Gastrocnemius medialis (tissue), 4 donors: ENCODE measurements around the gene UGT1A5. TPM values are rescaled to one million over a fixed set of nuclear protein-coding genes. Genes with fewer than 3 reads are reported as not detected.

Experiments
- ATAC-seq, 2 donors: fragments of 150-250 bp; one replicate each; pipeline ENCODE4 v1.9.1; 2016
- DNase-seq, 2 donors: peaks; one replicate each; pipeline ENCODE4 v3.0.0-alpha.2; 2019
- H3K27ac ChIP-seq, 4 donors: fragments of 200-600 bp; sonication (generic); 1 replicate in 1 of 4; 2 replicates in 3 of 4; pipeline ENCODE4 v1.5.1; 2016 to 2018; ENCODE audit warnings: mild to moderate bottlenecking in 2 of 4, moderate library complexity in 1 of 4
- H3K27me3 ChIP-seq, 3 donors: fragments of 200-600 bp; sonication (generic) in 2 of 3; 1 replicate in 1 of 3; 2 replicates in 2 of 3; pipeline versions ENCODE4 v1.5.1 to v1.6.0; 2016 to 2019; ENCODE audit warnings: mild to moderate bottlenecking in 1 of 3, moderate library complexity in 1 of 3
- H3K36me3 ChIP-seq, 2 donors: fragments of 200-600 bp; sonication (generic) in 1 of 2; one replicate each; pipeline ENCODE4 v1.5.1; 2017 to 2018
- H3K4me1 ChIP-seq, 2 donors: fragments of 200-600 bp; sonication (generic) in 1 of 2; one replicate each; pipeline ENCODE4 v1.5.1; 2016 to 2017; ENCODE audit warnings: mild to moderate bottlenecking in 2 of 2
- H3K4me3 ChIP-seq, 4 donors: fragments of 200-600 bp; sonication (generic) in 3 of 4; 1 replicate in 1 of 4; 2 replicates in 3 of 4; pipeline ENCODE4 v1.5.1; 2016 to 2019; ENCODE audit warnings: mild to moderate bottlenecking in 2 of 4
- H3K9me3 ChIP-seq, 3 donors: fragments of 200-600 bp; sonication (generic) in 2 of 3; 1 replicate in 1 of 3; 2 replicates in 2 of 3; pipeline ENCODE4 v1.5.1; 2016 to 2019
- POLR2A ChIP-seq, 2 donors: fragments of 450-650 bp; IDR thresholded peaks; one replicate each; pipeline ENCODE4 v1.6.1; 2017; ENCODE audit warnings: antibody characterized with exemption in 2 of 2, mild to moderate bottlenecking in 2 of 2, moderate library complexity in 2 of 2
- in situ Hi-C, 4 donors: fragments of 200-750 bp; cut with MboI; loops; one replicate each; pipeline versions ENCODE4 v1.15.0 to v1.8.0; 2017; ENCODE audit warnings: low sequenced_read_pairs in 4 of 4
- intact Hi-C: fragments of 100-400 bp; cut with DNase I; formaldehyde crosslinking; loops from one replicate; pipeline ENCODE4 v1.15.1; 2023; ENCODE audit warnings: low total_unique reads
- total RNA-seq, 4 donors: library from RNA; depleted of rRNA; stranded (reverse); fragments of >200 nt; gene quantifications; one replicate each; pipeline versions ENCODE4 v1.1.0 to v1.2.3, GENCODE V29; 2016
- TF ChIP-seq, protein P1 (sequence below), 5 experiments: fragments of 450-650 bp in 3 of 5; fragments of 200-600 bp in 2 of 5; sonication (generic) in 2 of 5; IDR thresholded peaks in 4 of 5; conservative IDR thresholded peaks in 1 of 5; 1 replicate in 4 of 5; 2 replicates in 1 of 5; pipeline ENCODE4 v1.5.1; 2016 to 2019; ENCODE audit warnings: antibody characterized with exemption in 5 of 5, mild to moderate bottlenecking in 3 of 5, moderate library complexity in 3 of 5

The UGT1A5 gene
- total RNA-seq, 4 donors from 2014 or later = not detected

DNA sequence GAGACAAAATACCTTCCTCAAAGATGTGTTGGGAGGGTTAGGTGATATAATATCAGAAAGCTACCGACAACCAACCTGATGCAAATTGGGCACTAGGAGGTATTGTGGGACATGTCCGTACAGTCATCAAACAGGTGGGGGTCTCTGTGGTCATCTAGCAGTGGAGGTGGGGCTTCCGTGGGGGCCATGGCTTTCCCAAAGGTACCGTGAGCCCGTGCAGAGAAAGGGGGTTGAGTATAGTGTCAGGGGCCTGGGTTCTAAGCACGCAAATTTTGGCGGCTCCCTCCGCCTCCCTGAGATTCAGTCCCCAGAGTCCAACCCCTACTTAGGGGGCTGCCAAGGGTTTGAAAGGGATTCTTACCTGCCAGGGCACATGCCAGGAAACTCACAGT, 109.0 kb downstream of the UGT1A5 start:
- Histone ChIP-seq H3K27ac (no peak overlapping the region), H3K36me3 (no peaks in the 10 kb centered on the region), H3K4me3 (no peak overlapping the region), H3K27me3 (no peaks in the 10 kb centered on the region), H3K9me3 (no peaks in the 10 kb centered on the region), H3K4me1 (no peaks in the 10 kb centered on the region)
- in situ Hi-C loops (no loop called here), intact Hi-C loops (no loop called here)
- no peak for TF ChIP-seq POLR2A (IDR thresholded peaks at IDR 0.05)
- TF ChIP-seq, protein P1, sequence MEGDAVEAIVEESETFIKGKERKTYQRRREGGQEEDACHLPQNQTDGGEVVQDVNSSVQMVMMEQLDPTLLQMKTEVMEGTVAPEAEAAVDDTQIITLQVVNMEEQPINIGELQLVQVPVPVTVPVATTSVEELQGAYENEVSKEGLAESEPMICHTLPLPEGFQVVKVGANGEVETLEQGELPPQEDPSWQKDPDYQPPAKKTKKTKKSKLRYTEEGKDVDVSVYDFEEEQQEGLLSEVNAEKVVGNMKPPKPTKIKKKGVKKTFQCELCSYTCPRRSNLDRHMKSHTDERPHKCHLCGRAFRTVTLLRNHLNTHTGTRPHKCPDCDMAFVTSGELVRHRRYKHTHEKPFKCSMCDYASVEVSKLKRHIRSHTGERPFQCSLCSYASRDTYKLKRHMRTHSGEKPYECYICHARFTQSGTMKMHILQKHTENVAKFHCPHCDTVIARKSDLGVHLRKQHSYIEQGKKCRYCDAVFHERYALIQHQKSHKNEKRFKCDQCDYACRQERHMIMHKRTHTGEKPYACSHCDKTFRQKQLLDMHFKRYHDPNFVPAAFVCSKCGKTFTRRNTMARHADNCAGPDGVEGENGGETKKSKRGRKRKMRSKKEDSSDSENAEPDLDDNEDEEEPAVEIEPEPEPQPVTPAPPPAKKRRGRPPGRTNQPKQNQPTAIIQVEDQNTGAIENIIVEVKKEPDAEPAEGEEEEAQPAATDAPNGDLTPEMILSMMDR (IDR thresholded peaks at IDR 0.05 in 4 of 5, conservative IDR thresholded peaks at IDR 0.05 in 1 of 5) = no peak
- ATAC-seq (no peak), DNase-seq (no peak)

DNA sequence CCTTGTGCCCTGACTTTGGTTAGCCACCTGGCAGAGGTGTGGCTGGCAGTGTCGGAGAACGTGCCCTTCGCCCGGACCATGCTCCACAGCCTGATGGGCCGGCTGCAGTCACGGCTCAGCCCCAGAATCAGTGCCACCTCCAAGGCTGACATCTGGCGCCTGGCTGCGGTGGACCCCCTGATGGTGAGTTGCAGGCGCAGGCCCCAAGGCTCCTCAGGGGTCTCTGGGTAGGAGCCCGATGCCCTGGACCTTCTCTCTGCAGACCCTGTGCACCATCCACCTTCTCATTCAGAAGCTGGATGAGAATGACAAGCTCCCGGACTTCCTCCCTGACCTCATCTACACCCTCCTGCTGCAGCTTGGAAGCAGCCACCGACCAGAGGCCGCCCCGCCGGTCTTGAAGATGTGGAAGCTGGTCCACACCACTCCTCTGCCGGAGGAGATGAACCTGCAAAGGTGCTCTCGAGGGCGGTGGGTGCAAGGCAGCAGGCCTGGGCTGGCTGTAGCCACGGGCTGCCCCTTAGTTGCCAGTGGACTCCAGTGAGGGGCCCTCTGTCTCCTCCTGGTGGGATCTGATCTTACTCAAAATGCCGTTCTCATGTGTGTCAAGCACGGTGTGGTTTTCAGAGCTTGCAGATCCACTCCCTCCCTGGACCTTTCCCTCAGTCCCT, 109.5 kb downstream of the UGT1A5 start:
- DNase-seq (no peak), ATAC-seq (no peak)
- intact Hi-C loops = no loop called here
- no peak overlapping the region for H3K4me3 ChIP-seq
- H3K27ac ChIP-seq = no peak overlapping the region
- no peak for TF ChIP-seq POLR2A (IDR thresholded peaks at IDR 0.05)
- TF ChIP-seq, protein P1 (IDR thresholded peaks at IDR 0.05 in 4 of 5, conservative IDR thresholded peaks at IDR 0.05 in 1 of 5) = no peak
- H3K4me1 ChIP-seq = no peaks in the 10 kb centered on the region
- in situ Hi-C loops = no loop called here
- H3K9me3 ChIP-seq = no peaks in the 10 kb centered on the region
- H3K36me3 ChIP-seq = no peaks in the 10 kb centered on the region
- no peaks in the 10 kb centered on the region for H3K27me3 ChIP-seq

Other genes starting within 250 kb of the UGT1A5 start
- 10 to 100 TPM; 10.9 to 29.2 (median 12.4) TPM for gene USP40, start 146.1 kb upstream of the UGT1A5 start, total RNA-seq
- gene UGT1A8, start 95.3 kb upstream of the UGT1A5 start, total RNA-seq = not detected
- gene UGT1A10, start 76.5 kb upstream of the UGT1A5 start, total RNA-seq = under 1 TPM in 1 of 4 donors, not detected in 3; 0.12 TPM
- under 1 TPM in 2 of 4 donors, not detected in 2; 0.13 to 0.38 TPM for gene UGT1A9, start 41.0 kb upstream of the UGT1A5 start, total RNA-seq
- not detected for gene UGT1A7, start 31.0 kb upstream of the UGT1A5 start, total RNA-seq
- gene UGT1A6, start 20.0 kb upstream of the UGT1A5 start, total RNA-seq = under 1 TPM in 1 of 4 donors, not detected in 3; 0.31 TPM
- gene UGT1A4, start 5.8 kb downstream of the UGT1A5 start, total RNA-seq = under 1 TPM in 1 of 4 donors, not detected in 3; 0.51 TPM
- gene UGT1A3, start 16.1 kb downstream of the UGT1A5 start, total RNA-seq = under 1 TPM in 1 of 4 donors, not detected in 3; 0.16 TPM
- gene UGT1A1, start 47.4 kb downstream of the UGT1A5 start, total RNA-seq = under 1 TPM in 1 of 4 donors, not detected in 3; 0.20 TPM
- gene MROH2A, start 65.4 kb downstream of the UGT1A5 start, total RNA-seq = not detected
- gene HJURP, start 141.6 kb downstream of the UGT1A5 start, total RNA-seq = 1 to 10 TPM in 1 of 4 donors, under 1 TPM in 1, not detected in 2; 0.20 to 1.1 TPM
- gene TRPM8, start 204.5 kb downstream of the UGT1A5 start, total RNA-seq = not detected